Measurements from ENCODE around the gene AK8. TPM values are rescaled to one million over a fixed set of nuclear protein-coding genes. Genes with fewer than 3 reads are reported as not detected.

Gene AK8
- total RNA-seq, 2 donors from 2014 or later, result 0.26 TPM; not detected in 1

- intact Hi-C loops (cut with DNase I), result no loop called here
- DNase-seq, result no peak
- no peaks in the 10 kb centered on the region for H3K4me1 ChIP-seq
- H3K4me3 ChIP-seq, result no peak overlapping the region
- H3K27ac ChIP-seq, result no peak overlapping the region
- no peak for TF ChIP-seq POLR2A (IDR thresholded peaks at IDR 0.05)
- TF ChIP-seq CTCF (IDR thresholded peaks at IDR 0.05), result no peak
- H3K36me3 ChIP-seq (replicated peaks in 1 of 2; ENCODE audit: insufficient read depth in 1 of 2, low read depth in 2 of 2), result peaks cover 0 to 26% of the 10 kb centered on the region in 2 donors
- no peaks in the 10 kb centered on the region for H3K9me3 ChIP-seq
- H3K27me3 ChIP-seq, result no peaks in the 10 kb centered on the region
- ATAC-seq, result no peak
- WGBS, 2 donors, result 78 to 87% methylated on average over 5 of the region's 5 CpGs
These were observed 196.5 kb downstream of the AK8 start for GRCh38 chr9:132681561-132681960.

- no peak overlapping the region for H3K4me3 ChIP-seq
- H3K27me3 ChIP-seq, result no peaks in the 10 kb centered on the region
- no peak for TF ChIP-seq POLR2A (IDR thresholded peaks at IDR 0.05)
- TF ChIP-seq CTCF (IDR thresholded peaks at IDR 0.05), result no peak
- ATAC-seq, result no peak
- no peak for DNase-seq
- 60 to 83% methylated on average over 3 of the region's 3 CpGs for WGBS, 2 donors
- H3K9me3 ChIP-seq, result no peaks in the 10 kb centered on the region
- intact Hi-C loops (cut with DNase I), result no loop called here
- peaks cover 0 to 22% of the 10 kb centered on the region in 2 donors for H3K36me3 ChIP-seq (replicated peaks in 1 of 2; ENCODE audit: insufficient read depth in 1 of 2, low read depth in 2 of 2)
- H3K27ac ChIP-seq, result no peak overlapping the region
- H3K4me1 ChIP-seq, result no peaks in the 10 kb centered on the region
These were observed 198.0 kb downstream of the AK8 start for GRCh38 chr9:132679946-132680625.

DNA sequence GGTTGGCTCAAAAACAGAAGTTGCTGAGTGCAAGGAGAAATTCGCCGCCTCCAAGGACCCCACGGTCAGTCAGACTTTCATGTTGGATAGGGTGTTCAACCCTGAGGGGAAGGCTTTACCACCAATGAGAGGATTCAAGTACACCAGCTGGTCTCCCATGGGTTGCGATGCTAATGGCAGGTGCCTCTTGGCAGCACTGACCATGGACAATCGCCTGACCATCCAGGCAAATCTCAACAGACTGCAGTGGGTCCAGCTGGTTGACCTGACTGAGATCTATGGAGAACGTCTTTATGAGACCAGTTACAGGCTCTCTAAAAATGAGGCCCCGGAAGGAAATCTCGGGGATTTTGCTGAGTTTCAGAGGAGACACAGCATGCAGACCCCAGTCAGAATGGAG is 200.1 kb downstream of the AK8 start:
- ATAC-seq, result no peak
- WGBS, 2 donors, result 90 to 96% methylated on average over 4 to 8 of the region's 8 CpGs

More for the DNA sequence above, 200.1 kb downstream of the AK8 start:
- no peak for DNase-seq
- TF ChIP-seq CTCF (IDR thresholded peaks at IDR 0.05) (no peak), POLR2A (IDR thresholded peaks at IDR 0.05) (no peak)
- Histone ChIP-seq H3K4me1 (peaks cover 7% of the 10 kb centered on the region), H3K27me3 (no peaks in the 10 kb centered on the region), H3K9me3 (no peaks in the 10 kb centered on the region), H3K27ac (no peak overlapping the region), H3K36me3 (replicated peaks in 1 of 2; ENCODE audit: insufficient read depth in 1 of 2, low read depth in 2 of 2) (peaks cover 0 to 14% of the 10 kb centered on the region in 2 donors), H3K4me3 (no peak overlapping the region)
- intact Hi-C loops (cut with DNase I), result no loop called here

Other genes starting within 250 kb of the AK8 start
- 10 to 100 TPM in 1 of 2 donors, 1 to 10 TPM in 1; 8.6 to 15.6 TPM for gene DDX31, start 208.3 kb downstream of the AK8 start, total RNA-seq
- gene GTF3C4, start 207.8 kb downstream of the AK8 start, total RNA-seq, result 1 to 10 TPM; 6.2 to 6.9 TPM
- gene SPACA9, start 614 bp upstream of the AK8 start, total RNA-seq, result 1 to 10 TPM in 1 of 2 donors, not detected in 1; 2.3 TPM
- 10 to 100 TPM; 44.1 to 47.1 TPM for gene TSC1, start 66.3 kb upstream of the AK8 start, total RNA-seq
- gene GFI1B, start 100.4 kb upstream of the AK8 start, total RNA-seq, result not detected
- gene GTF3C5, start 152.7 kb upstream of the AK8 start, total RNA-seq, result 10 to 100 TPM; 43.1 to 57.7 TPM
- gene CEL, start 183.7 kb upstream of the AK8 start, total RNA-seq, result 1,000 to 10,000 TPM; 8,438 to 9,209 TPM
- gene RALGDS, start 243.0 kb upstream of the AK8 start, total RNA-seq, result 10 to 100 TPM; 27.8 to 64.6 TPM

All from body of pancreas (tissue), 4 donors.